Upper lobe of left lung (tissue), 4 donors: Measurements from ENCODE around the gene NCAPD3.

Experiments used
- EP300 ChIP-seq, 4 donors: sonication (generic); formaldehyde crosslinking; IDR thresholded peaks; one replicate each; pipeline ENCODE4 v1.5.1; 2017; ENCODE audit warnings: antibody characterized with exemption in 4 of 4, control low read depth in 2 of 4
- POLR2A ChIP-seq, 4 donors: fragments of 450-650 bp; IDR thresholded peaks; one replicate each; pipeline ENCODE4 v1.5.1; 2016 to 2017; ENCODE audit warnings: antibody characterized with exemption in 4 of 4, mild to moderate bottlenecking in 2 of 4
- POLR2AphosphoS5 ChIP-seq, 2 donors: sonication (generic); formaldehyde crosslinking; IDR thresholded peaks; one replicate each; pipeline ENCODE4 v1.5.1; 2017; ENCODE audit warnings: antibody characterized with exemption in 2 of 2
- TF ChIP-seq, protein P1 (sequence below), 6 experiments: fragments of 450-650 bp in 4 of 6; fragments of 200-600 bp in 2 of 6; sonication (generic) in 2 of 6; IDR thresholded peaks; one replicate each; pipeline ENCODE4 v1.5.1; 2016 to 2019; ENCODE audit warnings: antibody characterized with exemption in 6 of 6

DNA sequence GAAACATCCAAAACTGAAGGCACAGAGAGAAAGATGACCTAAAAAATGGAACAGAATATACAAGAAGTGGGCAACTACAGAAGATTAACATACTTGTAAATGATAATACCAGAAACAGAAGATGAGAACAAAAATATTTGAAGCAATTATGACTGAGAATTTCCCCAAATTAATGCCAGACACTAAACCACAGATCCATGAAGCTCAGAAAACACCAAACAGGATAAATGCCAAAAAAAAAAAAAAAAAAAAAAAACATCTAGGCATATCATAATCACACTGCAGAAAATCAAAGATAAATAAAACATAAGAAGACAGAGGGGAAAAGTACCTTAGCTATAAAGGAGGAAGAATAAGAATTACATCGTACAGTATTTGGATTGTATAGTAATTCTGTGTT lies 89.6 kb downstream of the NCAPD3 start:
- TF ChIP-seq, protein P1, sequence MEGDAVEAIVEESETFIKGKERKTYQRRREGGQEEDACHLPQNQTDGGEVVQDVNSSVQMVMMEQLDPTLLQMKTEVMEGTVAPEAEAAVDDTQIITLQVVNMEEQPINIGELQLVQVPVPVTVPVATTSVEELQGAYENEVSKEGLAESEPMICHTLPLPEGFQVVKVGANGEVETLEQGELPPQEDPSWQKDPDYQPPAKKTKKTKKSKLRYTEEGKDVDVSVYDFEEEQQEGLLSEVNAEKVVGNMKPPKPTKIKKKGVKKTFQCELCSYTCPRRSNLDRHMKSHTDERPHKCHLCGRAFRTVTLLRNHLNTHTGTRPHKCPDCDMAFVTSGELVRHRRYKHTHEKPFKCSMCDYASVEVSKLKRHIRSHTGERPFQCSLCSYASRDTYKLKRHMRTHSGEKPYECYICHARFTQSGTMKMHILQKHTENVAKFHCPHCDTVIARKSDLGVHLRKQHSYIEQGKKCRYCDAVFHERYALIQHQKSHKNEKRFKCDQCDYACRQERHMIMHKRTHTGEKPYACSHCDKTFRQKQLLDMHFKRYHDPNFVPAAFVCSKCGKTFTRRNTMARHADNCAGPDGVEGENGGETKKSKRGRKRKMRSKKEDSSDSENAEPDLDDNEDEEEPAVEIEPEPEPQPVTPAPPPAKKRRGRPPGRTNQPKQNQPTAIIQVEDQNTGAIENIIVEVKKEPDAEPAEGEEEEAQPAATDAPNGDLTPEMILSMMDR (IDR thresholded peaks at IDR 0.05) = no peak
- TF ChIP-seq POLR2A (IDR thresholded peaks at IDR 0.05) (no peak), EP300 (IDR thresholded peaks at IDR 0.05) (no peak), POLR2AphosphoS5 (IDR thresholded peaks at IDR 0.05) (no peak)
